ENCODE data around the gene RGS9.
"Not testable (repeated sequence)": the region's sequence is repeated elsewhere in the genome, so short reads cannot be mapped to it uniquely, and the experiment has no call there.

Gene RGS9

DNA sequence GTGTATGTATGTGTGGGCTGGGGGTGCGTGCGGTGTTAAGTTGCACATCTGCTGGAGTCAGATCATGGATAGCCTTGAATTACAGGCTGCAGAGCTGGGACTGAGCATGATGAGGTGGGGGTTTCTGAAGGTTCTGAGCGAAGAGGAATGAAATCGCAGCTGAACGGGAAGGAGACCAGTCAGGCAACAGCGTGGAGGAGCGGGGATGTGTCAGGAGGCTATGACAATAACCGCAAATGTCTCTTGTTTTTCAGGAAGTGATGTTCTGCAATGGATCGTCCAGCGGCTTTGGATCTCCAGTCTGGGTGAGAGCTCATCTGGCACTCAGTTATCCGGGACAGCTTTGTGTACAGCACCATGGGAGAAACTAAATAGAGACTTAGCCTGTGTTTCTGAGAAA lies 20.9 kb downstream of the RGS9 start:
- DNase-seq: no peak

DNA sequence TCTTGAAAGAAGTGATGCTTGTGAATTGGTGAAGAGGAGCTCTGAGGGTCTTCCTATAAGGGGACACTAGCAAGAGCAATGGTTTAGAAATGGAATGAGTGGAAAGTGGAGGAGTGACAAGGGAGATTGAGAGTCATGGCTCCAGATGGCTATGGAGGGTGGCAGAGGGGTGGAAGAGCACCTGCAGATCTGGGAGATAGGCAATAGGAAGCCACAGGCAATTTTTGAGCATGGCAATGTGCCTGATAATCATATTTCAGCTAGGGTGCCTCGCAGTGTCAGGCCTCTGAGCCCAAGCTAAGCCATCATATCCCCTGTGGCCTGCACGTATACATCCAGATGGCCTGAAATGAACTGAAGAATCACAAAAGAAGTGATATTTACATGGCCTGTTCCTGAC lies 21.5 kb downstream of the RGS9 start:
- no peak for DNase-seq

DNA sequence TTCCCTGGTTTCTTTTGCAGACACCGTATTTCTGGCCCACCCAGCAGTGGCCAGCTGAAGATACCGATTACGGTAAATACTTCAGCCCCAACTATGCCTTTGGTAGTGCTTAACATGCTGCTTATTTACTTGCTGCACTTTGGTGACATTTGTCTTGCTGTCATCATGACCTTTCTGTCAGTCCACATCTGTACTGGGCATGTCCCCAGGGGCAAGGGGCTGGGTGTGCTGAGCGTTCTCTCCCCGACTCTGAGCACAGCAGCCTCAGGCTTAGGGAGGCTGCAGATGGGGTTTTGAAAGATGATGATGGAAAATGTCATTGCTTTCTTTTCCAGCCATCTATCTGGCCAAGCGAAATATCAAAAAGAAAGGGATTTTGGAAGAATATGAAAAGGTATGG lies 23.3 kb downstream of the RGS9 start:
- DNase-seq: no peak

DNA sequence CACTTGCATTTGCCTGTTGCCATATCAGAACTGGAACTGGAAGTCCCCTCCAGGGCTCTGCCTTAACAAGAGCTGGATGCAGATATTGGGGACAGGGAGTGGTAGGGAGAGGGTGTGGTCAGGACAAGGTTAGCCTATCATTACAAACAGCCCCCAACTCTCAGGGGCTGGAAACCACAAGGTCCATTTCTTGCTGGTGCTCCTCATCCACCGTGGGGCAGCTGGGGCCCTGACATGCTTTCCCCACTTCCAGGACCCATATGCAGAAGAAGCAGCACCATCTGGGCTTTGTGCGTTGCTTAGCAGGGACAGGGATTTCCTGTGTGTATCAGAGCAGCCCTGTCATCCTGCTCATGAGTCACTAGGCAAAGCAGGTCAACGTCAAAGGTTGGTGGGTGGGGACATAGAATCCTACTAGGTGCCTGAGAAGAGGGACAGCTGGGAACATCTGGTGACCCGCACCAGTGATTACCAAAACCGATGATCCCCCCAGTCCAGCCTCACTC lies 26.9 kb downstream of the RGS9 start:
- peak; percentile 53 to 59 for DNase-seq

DNA sequence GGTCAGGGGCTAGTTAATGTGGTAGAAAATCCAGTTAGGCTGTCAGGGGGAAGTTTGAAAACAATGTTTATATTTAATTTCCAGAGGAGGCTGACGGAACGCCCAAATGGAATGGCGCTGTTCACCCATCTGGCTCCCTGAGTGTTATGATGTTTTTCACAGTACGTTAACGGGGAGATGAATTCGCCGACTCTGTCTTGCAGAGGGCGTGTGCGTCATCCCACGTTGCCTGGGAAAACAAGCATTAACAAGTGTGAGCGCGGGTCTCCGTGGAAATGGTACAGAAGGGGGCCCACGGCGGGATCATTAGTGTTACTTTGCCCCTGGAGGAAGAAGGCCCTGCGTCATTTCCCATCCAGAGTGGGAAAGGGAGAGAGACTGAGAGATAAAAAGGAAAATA lies 29.6 kb downstream of the RGS9 start:
- no peak for DNase-seq

- no peak for DNase-seq
Observed at GRCh38 chr17:65167566-65167965, 30.4 kb downstream of the RGS9 start.

GRCh38 chr17:65169691-65170090 lies 32.5 kb downstream of the RGS9 start:
- no peak for DNase-seq

GRCh38 chr17:65170839-65171238 lies 33.7 kb downstream of the RGS9 start:
- no peak for DNase-seq

GRCh38 chr17:65171752-65172151 lies 34.6 kb downstream of the RGS9 start:
- DNase-seq: no peak

GRCh38 chr17:65172496-65173136 lies 35.4 kb downstream of the RGS9 start:
- DNase-seq: no peak

- DNase-seq: peak; percentile 69 to 71
Observed at GRCh38 chr17:65173284-65173793, 36.2 kb downstream of the RGS9 start.

- DNase-seq: no peak
Observed at GRCh38 chr17:65173976-65174683, 37.0 kb downstream of the RGS9 start.

GRCh38 chr17:65174974-65175373 lies 37.8 kb downstream of the RGS9 start:
- DNase-seq: no peak

DNA sequence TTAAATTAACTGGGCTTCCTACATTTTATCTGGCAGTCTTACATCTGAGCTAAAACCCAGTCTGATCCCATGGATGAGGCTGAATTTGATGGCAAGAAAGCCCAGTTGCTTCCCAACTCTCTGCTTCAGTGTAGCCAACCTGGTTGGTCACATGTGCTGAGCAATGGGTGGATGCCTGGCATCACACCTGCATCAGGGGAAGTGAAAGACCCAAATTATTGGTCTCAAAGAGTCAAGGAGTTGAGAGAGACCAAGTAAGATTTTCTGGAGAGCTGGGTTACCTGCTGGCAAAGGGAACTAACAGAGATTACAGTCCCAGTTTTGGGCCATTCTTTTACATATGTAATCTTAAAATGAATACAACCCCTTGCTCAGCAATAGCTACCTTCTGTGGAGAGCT lies 38.8 kb downstream of the RGS9 start:
- no peak for DNase-seq

GRCh38 chr17:65176646-65177409 lies 39.7 kb downstream of the RGS9 start:
- DNase-seq: no peak

DNA sequence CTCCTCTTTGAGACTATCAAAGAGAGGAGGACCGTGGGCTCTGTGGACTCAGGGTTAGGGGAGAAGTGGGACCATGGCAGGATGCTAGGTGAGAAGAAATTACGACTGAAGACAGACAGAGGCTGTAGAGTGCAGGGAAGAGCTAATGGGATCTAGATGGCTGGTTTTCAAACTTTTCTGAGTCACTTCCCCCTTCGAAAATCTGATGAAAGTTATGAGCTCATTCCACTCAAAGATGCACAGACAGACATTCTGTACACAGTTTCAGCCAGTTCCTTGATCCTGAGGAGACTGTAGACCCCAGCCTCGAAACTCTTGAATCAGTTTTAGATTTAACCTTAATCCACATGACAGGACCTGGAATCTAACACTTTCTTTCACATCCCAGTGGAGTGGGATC lies 40.7 kb downstream of the RGS9 start:
- no peak for DNase-seq

GRCh38 chr17:65180276-65180675 lies 43.1 kb downstream of the RGS9 start:
- not testable (repeated sequence) for DNase-seq

- DNase-seq: not testable (repeated sequence)
Observed at GRCh38 chr17:65180752-65181236, 43.6 kb downstream of the RGS9 start.

GRCh38 chr17:65181237-65182061 lies 44.3 kb downstream of the RGS9 start:
- peak; percentile 73 to 74 for DNase-seq

DNA sequence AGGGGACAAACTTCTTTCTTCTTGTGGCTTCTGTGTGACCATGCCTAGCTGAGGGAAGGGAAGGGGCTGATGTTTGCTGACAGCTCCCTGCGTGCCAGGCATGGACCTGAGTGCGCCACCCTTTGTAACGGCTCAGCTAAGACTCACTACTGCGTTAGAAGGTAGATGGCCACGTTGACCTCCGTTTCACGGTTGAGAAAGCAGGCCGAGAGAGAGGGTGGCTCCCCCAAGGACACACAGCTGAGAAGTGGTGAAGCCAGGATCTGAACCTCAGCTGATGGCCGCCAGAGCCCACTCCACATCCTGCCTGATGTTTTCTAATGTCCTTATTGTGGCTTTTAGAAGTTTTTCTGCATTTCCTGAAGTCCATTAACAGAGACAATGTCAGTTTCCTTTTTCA lies 45.1 kb downstream of the RGS9 start:
- no peak for DNase-seq

DNA sequence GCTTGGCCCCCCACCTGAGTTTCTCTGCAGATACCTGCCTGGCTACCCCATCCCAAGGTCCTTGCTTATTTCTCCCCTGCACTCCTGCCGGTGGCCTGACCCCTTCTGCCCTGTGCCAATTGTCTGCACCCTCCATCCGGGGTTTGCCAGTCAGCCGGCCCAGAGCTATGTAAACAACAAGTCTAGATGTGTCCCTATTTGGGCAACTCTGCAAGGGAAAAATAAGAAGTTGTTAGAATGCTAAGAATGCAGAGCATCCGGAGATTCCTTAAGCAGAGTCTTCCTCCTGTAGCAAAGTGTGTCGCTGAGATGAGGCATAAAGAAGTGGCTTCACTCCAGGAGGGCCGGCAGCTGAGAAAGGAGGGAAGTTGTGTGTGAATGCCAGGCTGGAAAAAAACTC lies 46.6 kb downstream of the RGS9 start:
- DNase-seq: no peak

GRCh38 chr17:65184235-65184959 lies 47.2 kb downstream of the RGS9 start:
- no peak for DNase-seq
